Natural killer cell (primary cell): ENCODE data around the gene GCN1. TPM values are rescaled to one million over a fixed set of nuclear protein-coding genes. Genes with fewer than 3 reads are reported as not detected.

Source experiments
- ATAC-seq, 3 donors: fragments of 150-1000 bp in 2 of 3; fragments of 200-7000 bp in 1 of 3; cut with Tn5 transposase; 1 replicate in 1 of 3; 2 replicates in 2 of 3; pipeline ENCODE4 v1.10.0; 2021; ENCODE audit warnings: mild to moderate bottlenecking in 2 of 3, moderate library complexity in 2 of 3
- DNase-seq, 2 donors: peaks; one replicate each; pipeline versions ENCODE4 v3.0.0 to v3.0.0-alpha.2; 2013 to 2021; ENCODE audit warnings: mixed read lengths in 1 of 2
- H3K27ac ChIP-seq: one replicate; pipeline ENCODE4 v1.5.1; 2013; ENCODE audit warnings: mild to moderate bottlenecking, low read length
- H3K27me3 ChIP-seq: one replicate; pipeline ENCODE4 v1.6.1; 2013; ENCODE audit warnings: low read length; ENCODE audit not compliant: control insufficient read depth, insufficient read depth
- H3K36me3 ChIP-seq: one replicate; pipeline ENCODE4 v1.6.1; 2013; ENCODE audit warnings: low read length; ENCODE audit not compliant: control insufficient read depth, insufficient read depth
- H3K4me1 ChIP-seq: one replicate; pipeline ENCODE4 v1.6.1; 2013; ENCODE audit warnings: low read length; ENCODE audit not compliant: control insufficient read depth, insufficient read depth
- H3K4me3 ChIP-seq: one replicate; pipeline ENCODE4 v1.5.1; 2013; ENCODE audit warnings: low read length
- H3K9me3 ChIP-seq: one replicate; pipeline ENCODE4 v1.6.1; 2013; ENCODE audit warnings: low read length; ENCODE audit not compliant: control insufficient read depth, insufficient read depth
- H3K27ac Mint-ChIP-seq, 2 donors: one replicate each; pipeline ENCODE4 v1.8.0; 2022; ENCODE audit warnings: mild to moderate bottlenecking in 2 of 2, mixed read lengths in 2 of 2, moderate library complexity in 1 of 2
- H3K27me3 Mint-ChIP-seq, 2 donors: one replicate each; pipeline ENCODE4 v1.8.0; 2022; ENCODE audit warnings: low read depth in 2 of 2, mixed read lengths in 2 of 2
- H3K36me3 Mint-ChIP-seq: one replicate; pipeline ENCODE4 v1.8.0; 2022; ENCODE audit warnings: mixed read lengths
- H3K4me1 Mint-ChIP-seq, 2 donors: one replicate each; pipeline ENCODE4 v1.8.0; 2022; ENCODE audit warnings: mixed read lengths in 2 of 2
- H3K4me3 Mint-ChIP-seq: one replicate; pipeline ENCODE4 v1.8.0; 2022; ENCODE audit warnings: mild to moderate bottlenecking, moderate library complexity, mixed read lengths
- H3K9me3 Mint-ChIP-seq, 2 donors: one replicate each; pipeline ENCODE4 v1.8.0; 2022; ENCODE audit warnings: mixed read lengths in 2 of 2
- CTCF ChIP-seq: fragments of 200-600 bp; IDR thresholded peaks from one replicate; pipeline ENCODE4 v1.8.0; 2022; ENCODE audit warnings: antibody characterized with exemption
- WGBS: methylation state at CpG from one replicate; pipeline ENCODE4 v1.1.7; 2013; ENCODE audit warnings: missing lambda C conversion rate; ENCODE audit not compliant: insufficient coverage; 5-methylcytosine and 5-hydroxymethylcytosine counted together
- intact Hi-C: fragments of 100-400 bp; cut with micrococcal nuclease; formaldehyde crosslinking; loops from one replicate; pipeline ENCODE4 v1.14.2; 2022
- total RNA-seq, 4 donors: library from RNA; stranded (reverse); fragments of 120-200 nt in 1 of 4; gene quantifications; one replicate each; pipeline versions ENCODE4 v1.2.3 to v1.2.4, GENCODE V29; 2013 to 2022

GCN1 gene
- total RNA-seq, 3 donors from 2014 or later (not counting 1 experiment from before 2014, with no cell fraction given) = 119 to 141 (median 120) TPM

GRCh38 chr12:120102189-120103043 lies 92.1 kb downstream of the GCN1 start:
- H3K4me3 Mint-ChIP-seq = peak overlapping the region; percentile 84

DNA sequence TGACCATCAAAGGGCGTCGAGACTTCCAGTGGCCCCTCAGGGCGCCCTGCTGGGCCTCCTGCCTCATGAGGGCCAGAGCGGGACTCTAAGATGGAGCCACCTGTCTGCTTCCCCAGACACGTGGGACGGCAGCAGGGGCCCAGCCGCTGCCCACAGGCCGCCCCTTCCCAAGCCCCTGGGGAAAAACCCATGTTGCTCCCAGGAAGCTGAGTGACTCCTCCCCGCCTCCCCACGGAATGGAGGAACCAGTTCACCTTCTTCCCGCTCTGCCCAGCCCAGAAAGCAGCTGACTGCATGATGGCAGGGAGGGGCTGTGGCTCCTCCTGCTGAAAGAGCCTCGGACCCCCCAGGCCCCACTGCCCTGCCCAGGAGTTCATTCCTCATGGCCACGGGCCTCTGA lies 92.9 kb downstream of the GCN1 start:
- DNase-seq (no peak), ATAC-seq (peak in 1 of 3 donors; percentile 12)
- intact Hi-C loops = no loop called here
- H3K27ac Mint-ChIP-seq = peak overlapping the region; percentile 84 to 86
- H3K27me3 Mint-ChIP-seq = no peaks in the 10 kb centered on the region
- H3K4me1 Mint-ChIP-seq = peaks cover 17 to 34% of the 10 kb centered on the region in 2 donors
- no peak overlapping the region for H3K4me3 ChIP-seq
- no peaks in the 10 kb centered on the region for H3K27me3 ChIP-seq
- H3K9me3 Mint-ChIP-seq = no peaks in the 10 kb centered on the region
- no peaks in the 10 kb centered on the region for H3K36me3 Mint-ChIP-seq
- TF ChIP-seq CTCF = no peak
- peaks cover 67% of the 10 kb centered on the region for H3K36me3 ChIP-seq
- H3K9me3 ChIP-seq = no peaks in the 10 kb centered on the region
- H3K4me1 ChIP-seq = peaks cover 33% of the 10 kb centered on the region
- H3K4me3 Mint-ChIP-seq = peak overlapping the region; percentile 84
- peak overlapping the region; percentile 55 for H3K27ac ChIP-seq
- WGBS = 78% methylated on average over 13 of the region's 13 CpGs

More at GRCh38 chr12:120102189-120103043, 92.1 kb downstream of the GCN1 start:
- intact Hi-C loops = no loop called here
- no peak overlapping the region for H3K4me3 ChIP-seq
- ATAC-seq (no peak), DNase-seq (no peak)
- H3K27ac ChIP-seq = no peak overlapping the region
- peak overlapping the region; percentile 84 to 86 for H3K27ac Mint-ChIP-seq
- H3K9me3 Mint-ChIP-seq = no peaks in the 10 kb centered on the region
- no peaks in the 10 kb centered on the region for H3K27me3 Mint-ChIP-seq
- H3K27me3 ChIP-seq = no peaks in the 10 kb centered on the region
- no peaks in the 10 kb centered on the region for H3K36me3 Mint-ChIP-seq
- peaks cover 33% of the 10 kb centered on the region for H3K4me1 ChIP-seq
- H3K4me1 Mint-ChIP-seq = peaks cover 17 to 34% of the 10 kb centered on the region in 2 donors
- peaks cover 63% of the 10 kb centered on the region for H3K36me3 ChIP-seq
- WGBS = 83% methylated on average over 30 of the region's 30 CpGs
- TF ChIP-seq CTCF = no peak
- H3K9me3 ChIP-seq = no peaks in the 10 kb centered on the region

DNA sequence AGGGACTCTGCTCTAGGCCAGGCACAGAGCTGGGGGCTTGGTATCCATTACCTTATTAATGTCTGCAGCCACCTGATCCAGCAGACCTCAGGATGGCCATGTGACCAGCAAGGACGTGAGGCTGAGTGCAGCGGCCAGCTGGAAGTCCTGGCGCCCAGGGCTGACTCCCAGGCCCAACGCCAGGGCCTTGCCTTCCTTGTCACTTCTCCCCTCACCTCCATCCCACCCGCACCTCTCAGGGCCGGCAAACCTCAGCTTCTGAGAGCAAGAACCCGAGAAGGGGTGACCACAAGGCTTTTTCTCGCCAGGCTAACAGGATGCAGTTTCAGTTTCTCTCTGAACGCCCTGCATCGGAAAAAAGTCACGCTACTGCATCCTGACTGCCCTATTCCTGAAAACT lies 93.3 kb downstream of the GCN1 start:
- TF ChIP-seq CTCF = no peak
- Mint-ChIP-seq H3K27ac (peak overlapping the region; percentile 84 to 86), H3K27me3 (no peaks in the 10 kb centered on the region), H3K4me3 (peak overlapping the region; percentile 84), H3K4me1 (peaks cover 17 to 34% of the 10 kb centered on the region in 2 donors), H3K9me3 (no peaks in the 10 kb centered on the region), H3K36me3 (no peaks in the 10 kb centered on the region)
- intact Hi-C loops = no loop called here
- 23% methylated on average over 11 of the region's 11 CpGs for WGBS
- H3K4me3 ChIP-seq = no peak overlapping the region
- H3K4me1 ChIP-seq = peaks cover 33% of the 10 kb centered on the region
- H3K9me3 ChIP-seq = no peaks in the 10 kb centered on the region
- peak overlapping the region; percentile 55 for H3K27ac ChIP-seq
- peaks cover 71% of the 10 kb centered on the region for H3K36me3 ChIP-seq
- H3K27me3 ChIP-seq = no peaks in the 10 kb centered on the region
- peak; percentile 62 to 79 (median 73) for ATAC-seq
- DNase-seq = peak in 1 of 2 donors; percentile 35
